Psoas muscle (tissue), 8 donors: ENCODE measurements around the gene SCN4B. TPM values are rescaled to one million over a fixed set of nuclear protein-coding genes. Genes with fewer than 3 reads are reported as not detected.

Experiments
- ATAC-seq, 4 donors: fragments of 200-7000 bp; cut with Tn5 transposase; one replicate each; pipeline ENCODE4 v1.9.1; 2020; ENCODE audit warnings: moderate library complexity in 3 of 4, mild to moderate bottlenecking in 2 of 4
- DNase-seq, 2 donors: peaks; one replicate each; pipeline ENCODE4 v3.0.0-alpha.2; 2020
- H3K27ac ChIP-seq: fragments of 200-600 bp; one replicate; pipeline ENCODE4 v1.8.0; 2022
- H3K27me3 ChIP-seq, 3 donors: fragments of 200-600 bp in 1 of 3; one replicate each; pipeline versions ENCODE4 v1.6.1 to v1.8.0; 2013 to 2022; ENCODE audit warnings: low read length in 2 of 3, mild to moderate bottlenecking in 2 of 3, moderate library complexity in 1 of 3; ENCODE audit not compliant: insufficient read depth in 3 of 3
- H3K36me3 ChIP-seq, 2 donors: fragments of 200-600 bp in 1 of 2; one replicate each; pipeline versions ENCODE4 v1.6.1 to v1.8.0; 2013 to 2022; ENCODE audit warnings: low read depth in 1 of 2, mild to moderate bottlenecking in 1 of 2, moderate library complexity in 1 of 2; ENCODE audit not compliant: insufficient read depth in 1 of 2
- H3K4me1 ChIP-seq: fragments of 200-600 bp; one replicate; pipeline ENCODE4 v1.8.0; 2022
- H3K4me3 ChIP-seq: fragments of 200-600 bp; one replicate; pipeline ENCODE4 v1.8.0; 2022; ENCODE audit warnings: mild to moderate bottlenecking
- H3K9me3 ChIP-seq: fragments of 200-600 bp; one replicate; pipeline ENCODE4 v1.8.0; 2022
- CTCF ChIP-seq: fragments of 200-600 bp; IDR thresholded peaks from one replicate; pipeline ENCODE4 v1.8.0; 2022; ENCODE audit warnings: antibody characterized with exemption
- WGBS, 3 donors: extraction: QIAGEN DNeasy Blood & Tissue Kit; methylation state at CpG; one replicate each; pipeline versions ENCODE4 v1.1.6 to v1.1.7; 2013; 5-methylcytosine and 5-hydroxymethylcytosine counted together
- intact Hi-C, 2 donors: fragments of 100-400 bp; cut with DNase I; formaldehyde crosslinking; loops; one replicate each; pipeline versions ENCODE4 v1.11.0 to v1.14.2; 2022
- polyA plus RNA-seq, 3 donors: library from polyadenylated mRNA; stranded (reverse); fragments of 200-250 nt; gene quantifications; one replicate each; pipeline ENCODE4 v1.2.3, GENCODE V29; 2013
- total RNA-seq, 4 donors: library from RNA; stranded (reverse); fragmentation: NEBNext Ultra II Directional in 2 of 4; extraction: Animal tissue kit (Norgen Biotek cat#: 25700) in 2 of 4; gene quantifications; one replicate each; pipeline versions ENCODE4 v1.2.1 to v1.2.4, GENCODE V29; 2021 to 2023
- donor health status: healthy with polysubstance abuse.
- donor health status: DM: no; HTN: no; CAD: no; lungs with moderate emphysema.
- donor health status: Bipolar disorder and iron deficiency.
- donor health status: healthy.
- donor health status: DM: yes; HTN: yes; CAD: no.
- donor health status: DM: no; HTN: no; CAD: no.
- donor health status: DM: no; HTN: no; CAD: no.
- donor health status: DM: yes; HTN: yes; CAD: no.

SCN4B gene
- total and polyA plus RNA-seq, 7 donors = 3.6 to 15.1 (median 6.3) TPM

GRCh38 chr11:118153516-118153915, 893 bp upstream of the SCN4B start:
- peaks cover 18% of the 10 kb centered on the region for H3K4me1 ChIP-seq
- no peak for TF ChIP-seq CTCF

GRCh38 chr11:118152020-118152551, 537 bp downstream of the SCN4B start:
- Histone ChIP-seq H3K4me3 (peak overlapping the region; percentile 70), H3K27me3 (peaks cover 0 to 20% (median 0%) of the 10 kb centered on the region in 3 donors), H3K36me3 (no peaks in the 10 kb centered on the region), H3K4me1 (peaks cover 18% of the 10 kb centered on the region), H3K9me3 (no peaks in the 10 kb centered on the region), H3K27ac (peak overlapping the region; percentile 48)
- 10 to 17% (median 13%) methylated on average over 16 of the region's 16 CpGs for WGBS, 3 donors
- no peak for TF ChIP-seq CTCF
- DNase-seq (no peak), ATAC-seq (no peak)
- intact Hi-C loops = no loop called here

More at GRCh38 chr11:118153516-118153915, 893 bp upstream of the SCN4B start:
- H3K27me3 ChIP-seq = peaks cover 0 to 20% (median 0%) of the 10 kb centered on the region in 3 donors
- no peak overlapping the region for H3K27ac ChIP-seq
- intact Hi-C loops = no loop called here
- WGBS, 3 donors = 40 to 66% (median 53%) methylated on average over 13 to 16 of the region's 16 CpGs
- no peaks in the 10 kb centered on the region for H3K36me3 ChIP-seq
- peak overlapping the region; percentile 70 for H3K4me3 ChIP-seq
- ATAC-seq = no peak
- no peaks in the 10 kb centered on the region for H3K9me3 ChIP-seq
- DNase-seq = no peak

- no peak for TF ChIP-seq CTCF
- DNase-seq = no peak
- H3K36me3 ChIP-seq = no peaks in the 10 kb centered on the region
- H3K4me3 ChIP-seq = peak overlapping the region; percentile 70
- ATAC-seq = no peak
- H3K9me3 ChIP-seq = no peaks in the 10 kb centered on the region
- H3K4me1 ChIP-seq = peaks cover 18% of the 10 kb centered on the region
- intact Hi-C loops = no loop called here
- WGBS, 3 donors = 20 to 40% (median 29%) methylated on average over 5 of the region's 5 CpGs
- peak overlapping the region; percentile 31 for H3K27ac ChIP-seq
- H3K27me3 ChIP-seq = peaks cover 0 to 20% (median 0%) of the 10 kb centered on the region in 3 donors
Observed at GRCh38 chr11:118151431-118151830, 1.2 kb downstream of the SCN4B start.

GRCh38 chr11:118149493-118149892, 3.1 kb downstream of the SCN4B start:
- no peak overlapping the region for H3K4me3 ChIP-seq
- peaks cover 0 to 20% (median 0%) of the 10 kb centered on the region in 3 donors for H3K27me3 ChIP-seq
- H3K36me3 ChIP-seq = no peaks in the 10 kb centered on the region
- ATAC-seq (no peak), DNase-seq (no peak)
- intact Hi-C loops = loop anchor here (5.0 to 10.0 kb wide), 3 partner anchors 205 to 345 kb away; partner anchors contain the start of gene UBE4A (in 1 of the 2)
- 72 to 100% (median 87%) methylated on average over 1 of the region's 1 CpG for WGBS, 3 donors
- H3K9me3 ChIP-seq = no peaks in the 10 kb centered on the region
- peak overlapping the region; percentile 4 for H3K27ac ChIP-seq
- no peak for TF ChIP-seq CTCF
- peaks cover under 1% of the 10 kb centered on the region for H3K4me1 ChIP-seq

- Histone ChIP-seq H3K27ac (peak overlapping the region; percentile 52), H3K36me3 (no peaks in the 10 kb centered on the region), H3K9me3 (no peaks in the 10 kb centered on the region), H3K27me3 (peaks cover 0 to 15% (median 0%) of the 10 kb centered on the region in 3 donors), H3K4me3 (no peak overlapping the region), H3K4me1 (no peaks in the 10 kb centered on the region)
- intact Hi-C loops = loop anchor here (5.0 to 10.0 kb wide), 3 partner anchors 206 to 346 kb away; partner anchors contain the start of gene UBE4A (in 1 of the 2)
- no peak for TF ChIP-seq CTCF
- no peak for ATAC-seq
- 80 to 90% (median 80%) methylated on average over 2 of the region's 2 CpGs for WGBS, 3 donors
- DNase-seq = peak in 1 of 2 donors; percentile 30
Observed at GRCh38 chr11:118148856-118149255, 3.8 kb downstream of the SCN4B start.
